Thyroid gland (tissue), 4 donors: Measurements from ENCODE around the gene RB1. TPM values are rescaled to one million over a fixed set of nuclear protein-coding genes. Genes with fewer than 3 reads are reported as not detected.

Source experiments
- DNase-seq, 2 donors: peaks; one replicate each; pipeline ENCODE4 v3.0.0-alpha.2; 2019
- H3K27ac ChIP-seq, 3 donors: fragments of 200-600 bp; sonication (generic); 1 replicate in 2 of 3; 2 replicates in 1 of 3; pipeline ENCODE4 v1.5.1; 2016 to 2019; ENCODE audit warnings: mild to moderate bottlenecking in 1 of 3, moderate library complexity in 1 of 3
- H3K27me3 ChIP-seq: fragments of 200-600 bp; sonication (generic); one replicate; pipeline ENCODE4 v1.5.1; 2019
- H3K36me3 ChIP-seq, 2 donors: fragments of 200-600 bp; sonication (generic); one replicate each; pipeline ENCODE4 v1.5.1; 2016 to 2019
- H3K4me1 ChIP-seq, 2 donors: fragments of 200-600 bp; sonication (generic); one replicate each; pipeline ENCODE4 v1.5.1; 2017 to 2019
- H3K4me3 ChIP-seq, 3 donors: fragments of 200-600 bp; sonication (generic); replicated peaks in 1 of 3; 1 replicate in 2 of 3; 2 replicates in 1 of 3; pipeline ENCODE4 v1.5.1; 2016; ENCODE audit warnings: mild to moderate bottlenecking in 1 of 3
- H3K9me3 ChIP-seq: fragments of 200-600 bp; sonication (generic); one replicate; pipeline ENCODE4 v1.5.1; 2017
- CTCF ChIP-seq, 6 experiments: fragments of 200-600 bp in 3 of 6; fragments of 450-650 bp in 3 of 6; sonication (generic) in 3 of 6; IDR thresholded peaks; one replicate each; pipeline ENCODE4 v1.5.1; 2016 to 2019; ENCODE audit warnings: antibody characterized with exemption in 6 of 6, mild to moderate bottlenecking in 2 of 6, inconsistent platforms in 1 of 6, moderate library complexity in 1 of 6
- POLR2A ChIP-seq, 2 donors: fragments of 450-650 bp; IDR thresholded peaks; one replicate each; pipeline ENCODE4 v1.6.1; 2017; ENCODE audit warnings: antibody characterized with exemption in 2 of 2, mild to moderate bottlenecking in 2 of 2, moderate library complexity in 1 of 2
- WGBS, 2 donors: methylation state at CpG; one replicate each; pipeline ENCODE4 v1.1.5; 2017; 5-methylcytosine and 5-hydroxymethylcytosine counted together
- intact Hi-C: fragments of 100-400 bp; cut with DNase I; formaldehyde crosslinking; loops from one replicate; pipeline ENCODE4 v1.15.1; 2023
- total RNA-seq, 4 donors: library from RNA; depleted of rRNA; stranded (reverse); fragments of >200 nt; gene quantifications; one replicate each; pipeline ENCODE4 v1.2.3, GENCODE V29; 2016

RB1 gene
- total RNA-seq, 4 donors from 2014 or later, result 38.5 to 62.1 (median 41.8) TPM

- DNase-seq, result peak; percentile 20 to 27
- Histone ChIP-seq H3K9me3 (no peaks in the 10 kb centered on the region), H3K27ac (no peak overlapping the region), H3K4me3 (peak overlapping the region in 1 of 3 donors; percentile 19), H3K36me3 (no peaks in the 10 kb centered on the region), H3K4me1 (no peaks in the 10 kb centered on the region), H3K27me3 (no peaks in the 10 kb centered on the region)
- no peak for TF ChIP-seq CTCF (IDR thresholded peaks at IDR 0.05)
- intact Hi-C loops, result no loop called here
- WGBS, 2 donors, result 67 to 69% methylated on average over 19 to 34 of the region's 41 CpGs
Measured at GRCh38 chr13:48317511-48318376, 14.2 kb downstream of the RB1 start.

- peak overlapping the region in 1 of 3 donors; percentile 19 for H3K4me3 ChIP-seq
- H3K27me3 ChIP-seq, result no peaks in the 10 kb centered on the region
- H3K9me3 ChIP-seq, result no peaks in the 10 kb centered on the region
- intact Hi-C loops, result no loop called here
- no peaks in the 10 kb centered on the region for H3K4me1 ChIP-seq
- H3K36me3 ChIP-seq, result no peaks in the 10 kb centered on the region
- 78 to 84% methylated on average over 27 to 28 of the region's 28 CpGs for WGBS, 2 donors
- no peak for TF ChIP-seq POLR2A (IDR thresholded peaks at IDR 0.05)
- no peak for TF ChIP-seq CTCF (IDR thresholded peaks at IDR 0.05)
- DNase-seq, result peak; percentile 5 to 10
- no peak overlapping the region for H3K27ac ChIP-seq
Measured at GRCh38 chr13:48318377-48318811, 14.8 kb downstream of the RB1 start.

GRCh38 chr13:48318821-48319511 lies 15.4 kb downstream of the RB1 start:
- Histone ChIP-seq H3K27ac (no peak overlapping the region), H3K36me3 (no peaks in the 10 kb centered on the region)
- 73 to 81% methylated on average over 42 to 46 of the region's 47 CpGs for WGBS, 2 donors

GRCh38 chr13:48319531-48320398 lies 16.2 kb downstream of the RB1 start:
- WGBS, 2 donors, result 75 to 78% methylated on average over 43 to 47 of the region's 48 CpGs
- H3K4me1 ChIP-seq, result no peaks in the 10 kb centered on the region
- H3K4me3 ChIP-seq, result no peak overlapping the region
- no peaks in the 10 kb centered on the region for H3K36me3 ChIP-seq
- H3K27ac ChIP-seq, result no peak overlapping the region
- no peaks in the 10 kb centered on the region for H3K27me3 ChIP-seq
- intact Hi-C loops, result no loop called here
- TF ChIP-seq POLR2A (IDR thresholded peaks at IDR 0.05), result no peak
- no peak for TF ChIP-seq CTCF (IDR thresholded peaks at IDR 0.05)
- DNase-seq, result peak in 1 of 2 donors; percentile 3
- H3K9me3 ChIP-seq, result no peaks in the 10 kb centered on the region

More at GRCh38 chr13:48318821-48319511, 15.4 kb downstream of the RB1 start:
- peak; percentile 23 to 27 for DNase-seq
- Histone ChIP-seq H3K4me3 (peak overlapping the region in 1 of 3 donors; percentile 19), H3K27me3 (no peaks in the 10 kb centered on the region), H3K4me1 (no peaks in the 10 kb centered on the region), H3K9me3 (no peaks in the 10 kb centered on the region)
- intact Hi-C loops, result no loop called here
- TF ChIP-seq POLR2A (IDR thresholded peaks at IDR 0.05) (no peak), CTCF (IDR thresholded peaks at IDR 0.05) (no peak)
